IPS DF 6.9 (cell line): Measurements from ENCODE around the gene SEC24C.
"Not testable (repeated sequence)": the region's sequence is repeated elsewhere in the genome, so short reads cannot be mapped to it uniquely, and the experiment has no call there.

ENCODE experiments used
- DNase-seq: peaks from one replicate; pipeline ENCODE4 v3.0.0-alpha.2; 2013; ENCODE audit warnings: low read depth, low spot score
- H3K27ac ChIP-seq: one replicate; pipeline ENCODE4 v1.5.1; 2013; ENCODE audit warnings: low read length, control low read depth
- H3K27me3 ChIP-seq: 2 replicates; pipeline ENCODE4 v1.6.1; 2013; ENCODE audit warnings: mild to moderate bottlenecking, low read length; ENCODE audit not compliant: control insufficient read depth, insufficient read depth
- H3K36me3 ChIP-seq: 2 replicates; pipeline ENCODE4 v1.6.1; 2013; ENCODE audit warnings: low read length; ENCODE audit not compliant: control insufficient read depth, insufficient read depth
- H3K4me1 ChIP-seq: 2 replicates; pipeline ENCODE4 v1.6.1; 2013; ENCODE audit warnings: low read length; ENCODE audit not compliant: control insufficient read depth, insufficient read depth
- H3K4me3 ChIP-seq: 2 replicates; pipeline ENCODE4 v1.5.1; 2013; ENCODE audit warnings: mild to moderate bottlenecking, low read length
- H3K9me3 ChIP-seq: 2 replicates; pipeline ENCODE4 v1.6.1; 2013; ENCODE audit warnings: low read length, inconsistent platforms; ENCODE audit not compliant: control insufficient read depth, insufficient read depth
- WGBS: extraction: QIAGEN DNeasy Blood & Tissue Kit; methylation state at CpG from one replicate; pipeline ENCODE4 v1.1.7; 2013; ENCODE audit warnings: mixed read lengths, missing lambda C conversion rate; ENCODE audit not compliant: insufficient read length, insufficient coverage; 5-methylcytosine and 5-hydroxymethylcytosine counted together

SEC24C gene

DNA sequence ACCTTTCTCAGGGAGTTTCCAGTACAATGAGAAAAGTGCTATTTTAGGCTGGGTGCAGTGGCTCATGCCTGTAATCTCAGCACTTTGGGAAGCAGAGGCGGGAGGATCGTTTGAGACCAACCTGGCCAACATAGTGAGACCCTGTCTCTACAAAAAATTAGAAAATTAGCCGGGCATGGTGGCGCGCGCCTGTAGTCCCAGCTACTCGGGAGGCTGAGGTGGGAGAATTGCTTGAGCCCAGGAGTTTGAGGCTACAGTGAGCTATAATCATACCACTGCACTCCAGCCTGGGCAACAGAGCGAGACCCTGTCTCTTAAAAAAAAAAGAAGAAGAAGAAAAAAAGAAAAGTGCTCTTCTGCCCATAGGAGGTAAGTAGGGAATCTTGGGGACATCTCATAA, 51.9 kb downstream of the SEC24C start:
- H3K4me1 ChIP-seq, DNase-seq, H3K27ac ChIP-seq, H3K27me3 ChIP-seq, H3K4me3 ChIP-seq, H3K9me3 ChIP-seq: not testable (repeated sequence)
- WGBS: no CpG with 5 or more reads among the region's 8 CpGs
- peaks cover 22% of the 10 kb centered on the region for H3K36me3 ChIP-seq

- no peak for DNase-seq
- Histone ChIP-seq H3K9me3 (no peaks in the 10 kb centered on the region), H3K36me3 (peaks cover 20% of the 10 kb centered on the region), H3K27ac (no peak overlapping the region), H3K4me3 (no peak overlapping the region), H3K27me3 (no peaks in the 10 kb centered on the region), H3K4me1 (no peaks in the 10 kb centered on the region; the same call in 1 of the 2 replicates)
- WGBS: no CpG with 5 or more reads among the region's 5 CpGs
Measured at GRCh38 chr10:73796766-73797165, 52.6 kb downstream of the SEC24C start.

GRCh38 chr10:73797324-73798025, 53.3 kb downstream of the SEC24C start:
- no peaks in the 10 kb centered on the region for H3K9me3 ChIP-seq
- peaks cover 21% of the 10 kb centered on the region for H3K36me3 ChIP-seq
- no CpG with 5 or more reads among the region's 19 CpGs for WGBS
- no peak overlapping the region for H3K27ac ChIP-seq
- DNase-seq: no peak
- H3K4me1 ChIP-seq: no peaks in the 10 kb centered on the region; the same call in 1 of the 2 replicates
- H3K27me3 ChIP-seq: no peaks in the 10 kb centered on the region
- no peak overlapping the region for H3K4me3 ChIP-seq

DNA sequence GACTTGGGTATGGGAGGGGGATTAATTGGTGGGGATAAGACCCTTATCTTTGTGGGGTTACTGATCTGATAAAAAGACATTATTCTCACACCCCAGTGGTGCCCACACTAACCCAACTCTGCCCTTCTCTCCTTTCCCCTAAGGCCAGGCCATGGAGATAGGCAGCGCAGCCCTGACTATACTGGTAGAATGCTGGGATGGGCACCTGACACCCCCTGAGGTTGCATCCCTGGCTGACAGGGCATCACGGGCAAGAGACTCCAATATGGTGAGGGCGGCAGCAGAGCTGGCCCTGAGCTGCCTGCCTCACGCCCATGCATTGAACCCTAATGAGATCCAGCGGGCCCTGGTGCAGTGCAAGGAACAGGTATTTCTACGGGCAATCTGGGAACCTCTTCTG, 53.9 kb downstream of the SEC24C start:
- no peaks in the 10 kb centered on the region for H3K4me1 ChIP-seq
- no peak overlapping the region for H3K4me3 ChIP-seq
- DNase-seq: no peak
- H3K27ac ChIP-seq: no peak overlapping the region
- no peaks in the 10 kb centered on the region for H3K9me3 ChIP-seq
- no peaks in the 10 kb centered on the region for H3K27me3 ChIP-seq
- no CpG with 5 or more reads among the region's 6 CpGs for WGBS
- H3K36me3 ChIP-seq: peaks cover 27% of the 10 kb centered on the region

DNA sequence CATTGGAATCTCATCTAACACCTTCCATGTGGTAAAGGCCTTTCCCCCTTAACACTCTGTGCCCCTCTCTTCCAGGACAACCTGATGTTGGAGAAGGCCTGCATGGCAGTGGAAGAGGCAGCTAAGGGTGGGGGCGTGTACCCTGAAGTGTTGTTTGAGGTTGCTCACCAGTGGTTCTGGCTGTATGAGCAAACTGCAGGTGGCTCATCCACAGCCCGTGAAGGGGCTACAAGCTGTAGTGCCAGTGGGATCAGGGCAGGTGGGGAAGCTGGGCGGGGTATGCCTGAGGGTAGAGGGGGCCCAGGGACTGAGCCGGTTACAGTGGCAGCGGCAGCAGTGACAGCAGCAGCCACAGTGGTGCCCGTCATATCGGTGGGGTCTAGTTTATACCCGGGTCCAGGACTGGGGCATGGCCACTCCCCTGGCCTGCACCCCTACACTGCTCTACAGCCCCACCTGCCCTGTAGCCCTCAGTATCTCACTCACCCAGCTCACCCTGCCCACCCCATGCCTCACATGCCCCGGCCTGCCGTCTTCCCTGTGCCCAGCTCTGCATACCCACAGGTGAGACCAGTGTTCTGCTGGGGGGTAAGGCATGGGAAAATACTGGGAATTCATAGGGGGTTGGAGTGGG, 54.9 kb downstream of the SEC24C start:
- Histone ChIP-seq H3K4me1 (no peaks in the 10 kb centered on the region), H3K27ac (no peak overlapping the region), H3K36me3 (peaks cover 31% of the 10 kb centered on the region), H3K4me3 (no peak overlapping the region), H3K9me3 (no peaks in the 10 kb centered on the region), H3K27me3 (no peaks in the 10 kb centered on the region)
- WGBS: no CpG with 5 or more reads among the region's 10 CpGs
- no peak for DNase-seq

- Histone ChIP-seq H3K4me3 (no peak overlapping the region), H3K27ac (no peak overlapping the region), H3K4me1 (no peaks in the 10 kb centered on the region), H3K36me3 (peaks cover 27% of the 10 kb centered on the region), H3K9me3 (no peaks in the 10 kb centered on the region), H3K27me3 (no peaks in the 10 kb centered on the region)
- DNase-seq: no peak
- no CpG with 5 or more reads among the region's 9 CpGs for WGBS
Measured at GRCh38 chr10:73799899-73800559, 55.9 kb downstream of the SEC24C start.

GRCh38 chr10:73800560-73801252, 56.5 kb downstream of the SEC24C start:
- peaks cover 31% of the 10 kb centered on the region for H3K36me3 ChIP-seq
- H3K27ac ChIP-seq: no peak overlapping the region
- no peaks in the 10 kb centered on the region for H3K9me3 ChIP-seq
- H3K27me3 ChIP-seq: no peaks in the 10 kb centered on the region
- WGBS: no CpG with 5 or more reads among the region's 20 CpGs
- no peaks in the 10 kb centered on the region for H3K4me1 ChIP-seq
- no peak overlapping the region for H3K4me3 ChIP-seq
- no peak for DNase-seq

DNA sequence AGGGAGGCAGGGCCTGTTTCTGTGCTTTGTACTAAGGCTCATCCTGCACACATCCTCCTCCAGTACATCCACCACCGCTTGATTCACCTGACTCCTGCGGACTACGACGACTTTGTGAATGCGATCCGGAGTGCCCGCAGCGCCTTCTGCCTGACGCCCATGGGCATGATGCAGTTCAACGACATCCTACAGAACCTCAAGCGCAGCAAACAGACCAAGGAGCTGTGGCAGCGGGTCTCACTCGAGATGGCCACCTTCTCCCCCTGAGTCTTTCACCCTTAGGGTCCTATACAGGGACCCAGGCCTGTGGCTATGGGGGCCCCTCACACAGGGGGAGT, 57.0 kb downstream of the SEC24C start:
- peaks cover 31% of the 10 kb centered on the region for H3K36me3 ChIP-seq

GRCh38 chr10:73802276-73802991, 58.3 kb downstream of the SEC24C start:
- Histone ChIP-seq H3K4me3 (no peak overlapping the region), H3K9me3 (no peaks in the 10 kb centered on the region), H3K27me3 (no peaks in the 10 kb centered on the region), H3K27ac (no peak overlapping the region), H3K36me3 (peaks cover 31% of the 10 kb centered on the region), H3K4me1 (no peaks in the 10 kb centered on the region)
- DNase-seq: no peak
- WGBS: no CpG with 5 or more reads among the region's 11 CpGs

More for the DNA sequence above, 57.0 kb downstream of the SEC24C start:
- H3K9me3 ChIP-seq: no peaks in the 10 kb centered on the region
- H3K27me3 ChIP-seq: no peaks in the 10 kb centered on the region
- no peak overlapping the region for H3K4me3 ChIP-seq
- no CpG with 5 or more reads among the region's 13 CpGs for WGBS
- no peaks in the 10 kb centered on the region for H3K4me1 ChIP-seq
- no peak for DNase-seq
- no peak overlapping the region for H3K27ac ChIP-seq

- H3K4me3 ChIP-seq: no peak overlapping the region
- no peak overlapping the region for H3K27ac ChIP-seq
- H3K9me3 ChIP-seq: no peaks in the 10 kb centered on the region
- peaks cover 36% of the 10 kb centered on the region for H3K36me3 ChIP-seq
- no peaks in the 10 kb centered on the region for H3K4me1 ChIP-seq
- H3K27me3 ChIP-seq: no peaks in the 10 kb centered on the region
- no peak for DNase-seq
Measured at GRCh38 chr10:73803680-73804286, 59.6 kb downstream of the SEC24C start.
